SK-N-SH (cell line): Measurements from ENCODE around the gene HVCN1.
"Not testable (repeated sequence)": the region's sequence is repeated elsewhere in the genome, so short reads cannot be mapped to it uniquely, and the experiment has no call there.

ENCODE experiments used
- MXI1 ChIP-seq: IDR thresholded peaks from 2 replicates; pipeline ENCODE4 v1.6.1; 2012; ENCODE audit warnings: mild to moderate bottlenecking, low read depth, low read length, improper control_type of control experiment
- POLR2AphosphoS5 ChIP-seq: IDR thresholded peaks from 2 replicates; pipeline ENCODE4 v1.6.1; 2012; ENCODE audit warnings: low read depth, low read length
- RCOR1 ChIP-seq: fragments of 150-350 bp; IDR thresholded peaks from 2 replicates; pipeline ENCODE4 v1.6.1; 2017; ENCODE audit warnings: antibody characterized with exemption, low read length
- RFX5 ChIP-seq: IDR thresholded peaks from 2 replicates; pipeline ENCODE4 v1.6.1; 2012; ENCODE audit warnings: mild to moderate bottlenecking, improper control_type of control experiment, low read length
- TAF1 ChIP-seq: IDR thresholded peaks from 2 replicates; pipeline ENCODE4 v1.6.1; 2012; ENCODE audit warnings: low read depth, mild to moderate bottlenecking, low read length, moderate library complexity, borderline replicate concordance
- TF ChIP-seq, protein P1 (sequence below): fragments of 200-600 bp; sonication (generic); IDR thresholded peaks from 2 replicates; pipeline ENCODE4 v1.6.1; 2017; ENCODE audit warnings: antibody characterized with exemption, mild to moderate bottlenecking, moderate library complexity
- TF ChIP-seq, protein P2 (sequence below): IDR thresholded peaks from 2 replicates; pipeline ENCODE4 v1.4.0; 2012; ENCODE audit warnings: low read depth, borderline replicate concordance
- TF ChIP-seq, protein P3 (sequence below): IDR thresholded peaks from 2 replicates; pipeline ENCODE4 v1.6.1; 2012; ENCODE audit warnings: mild to moderate bottlenecking, low read depth, low read length, moderate library complexity
- TF ChIP-seq, protein P4 (sequence below): fragments of 150-350 bp; IDR thresholded peaks from 2 replicates; pipeline ENCODE4 v1.6.1; 2017; ENCODE audit warnings: antibody characterized with exemption, low read length, low read depth, borderline replicate concordance

DNA sequence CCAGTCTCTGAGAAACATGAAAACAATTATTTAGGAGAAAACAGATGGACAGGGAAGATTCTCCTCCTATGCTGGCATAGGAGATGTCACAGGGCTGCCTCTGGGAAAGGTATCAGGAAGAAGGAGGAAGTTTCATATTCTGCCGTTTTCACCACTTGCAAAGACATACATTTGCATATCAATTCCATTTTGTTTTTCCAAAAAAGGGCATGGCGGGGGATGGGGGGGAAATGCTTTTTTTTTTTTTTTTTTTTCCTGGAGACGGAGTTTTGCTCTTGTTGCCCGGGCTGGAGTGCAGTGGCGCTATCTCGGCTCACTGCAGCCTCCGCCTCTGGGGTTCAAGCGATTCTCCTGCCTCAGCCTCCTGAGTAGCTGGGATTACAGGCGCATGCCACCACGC is 34.7 kb downstream of the HVCN1 start:
- not testable (repeated sequence) for TF ChIP-seq RCOR1, MXI1, RFX5, POLR2AphosphoS5, TAF1
- TF ChIP-seq, protein P1, sequence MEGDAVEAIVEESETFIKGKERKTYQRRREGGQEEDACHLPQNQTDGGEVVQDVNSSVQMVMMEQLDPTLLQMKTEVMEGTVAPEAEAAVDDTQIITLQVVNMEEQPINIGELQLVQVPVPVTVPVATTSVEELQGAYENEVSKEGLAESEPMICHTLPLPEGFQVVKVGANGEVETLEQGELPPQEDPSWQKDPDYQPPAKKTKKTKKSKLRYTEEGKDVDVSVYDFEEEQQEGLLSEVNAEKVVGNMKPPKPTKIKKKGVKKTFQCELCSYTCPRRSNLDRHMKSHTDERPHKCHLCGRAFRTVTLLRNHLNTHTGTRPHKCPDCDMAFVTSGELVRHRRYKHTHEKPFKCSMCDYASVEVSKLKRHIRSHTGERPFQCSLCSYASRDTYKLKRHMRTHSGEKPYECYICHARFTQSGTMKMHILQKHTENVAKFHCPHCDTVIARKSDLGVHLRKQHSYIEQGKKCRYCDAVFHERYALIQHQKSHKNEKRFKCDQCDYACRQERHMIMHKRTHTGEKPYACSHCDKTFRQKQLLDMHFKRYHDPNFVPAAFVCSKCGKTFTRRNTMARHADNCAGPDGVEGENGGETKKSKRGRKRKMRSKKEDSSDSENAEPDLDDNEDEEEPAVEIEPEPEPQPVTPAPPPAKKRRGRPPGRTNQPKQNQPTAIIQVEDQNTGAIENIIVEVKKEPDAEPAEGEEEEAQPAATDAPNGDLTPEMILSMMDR = not testable (repeated sequence)
- TF ChIP-seq, protein P2, sequence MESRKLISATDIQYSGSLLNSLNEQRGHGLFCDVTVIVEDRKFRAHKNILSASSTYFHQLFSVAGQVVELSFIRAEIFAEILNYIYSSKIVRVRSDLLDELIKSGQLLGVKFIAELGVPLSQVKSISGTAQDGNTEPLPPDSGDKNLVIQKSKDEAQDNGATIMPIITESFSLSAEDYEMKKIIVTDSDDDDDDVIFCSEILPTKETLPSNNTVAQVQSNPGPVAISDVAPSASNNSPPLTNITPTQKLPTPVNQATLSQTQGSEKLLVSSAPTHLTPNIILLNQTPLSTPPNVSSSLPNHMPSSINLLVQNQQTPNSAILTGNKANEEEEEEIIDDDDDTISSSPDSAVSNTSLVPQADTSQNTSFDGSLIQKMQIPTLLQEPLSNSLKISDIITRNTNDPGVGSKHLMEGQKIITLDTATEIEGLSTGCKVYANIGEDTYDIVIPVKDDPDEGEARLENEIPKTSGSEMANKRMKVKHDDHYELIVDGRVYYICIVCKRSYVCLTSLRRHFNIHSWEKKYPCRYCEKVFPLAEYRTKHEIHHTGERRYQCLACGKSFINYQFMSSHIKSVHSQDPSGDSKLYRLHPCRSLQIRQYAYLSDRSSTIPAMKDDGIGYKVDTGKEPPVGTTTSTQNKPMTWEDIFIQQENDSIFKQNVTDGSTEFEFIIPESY = not testable (repeated sequence)
- TF ChIP-seq, protein P3, sequence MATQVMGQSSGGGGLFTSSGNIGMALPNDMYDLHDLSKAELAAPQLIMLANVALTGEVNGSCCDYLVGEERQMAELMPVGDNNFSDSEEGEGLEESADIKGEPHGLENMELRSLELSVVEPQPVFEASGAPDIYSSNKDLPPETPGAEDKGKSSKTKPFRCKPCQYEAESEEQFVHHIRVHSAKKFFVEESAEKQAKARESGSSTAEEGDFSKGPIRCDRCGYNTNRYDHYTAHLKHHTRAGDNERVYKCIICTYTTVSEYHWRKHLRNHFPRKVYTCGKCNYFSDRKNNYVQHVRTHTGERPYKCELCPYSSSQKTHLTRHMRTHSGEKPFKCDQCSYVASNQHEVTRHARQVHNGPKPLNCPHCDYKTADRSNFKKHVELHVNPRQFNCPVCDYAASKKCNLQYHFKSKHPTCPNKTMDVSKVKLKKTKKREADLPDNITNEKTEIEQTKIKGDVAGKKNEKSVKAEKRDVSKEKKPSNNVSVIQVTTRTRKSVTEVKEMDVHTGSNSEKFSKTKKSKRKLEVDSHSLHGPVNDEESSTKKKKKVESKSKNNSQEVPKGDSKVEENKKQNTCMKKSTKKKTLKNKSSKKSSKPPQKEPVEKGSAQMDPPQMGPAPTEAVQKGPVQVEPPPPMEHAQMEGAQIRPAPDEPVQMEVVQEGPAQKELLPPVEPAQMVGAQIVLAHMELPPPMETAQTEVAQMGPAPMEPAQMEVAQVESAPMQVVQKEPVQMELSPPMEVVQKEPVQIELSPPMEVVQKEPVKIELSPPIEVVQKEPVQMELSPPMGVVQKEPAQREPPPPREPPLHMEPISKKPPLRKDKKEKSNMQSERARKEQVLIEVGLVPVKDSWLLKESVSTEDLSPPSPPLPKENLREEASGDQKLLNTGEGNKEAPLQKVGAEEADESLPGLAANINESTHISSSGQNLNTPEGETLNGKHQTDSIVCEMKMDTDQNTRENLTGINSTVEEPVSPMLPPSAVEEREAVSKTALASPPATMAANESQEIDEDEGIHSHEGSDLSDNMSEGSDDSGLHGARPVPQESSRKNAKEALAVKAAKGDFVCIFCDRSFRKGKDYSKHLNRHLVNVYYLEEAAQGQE = not testable (repeated sequence)
- TF ChIP-seq, protein P4, sequence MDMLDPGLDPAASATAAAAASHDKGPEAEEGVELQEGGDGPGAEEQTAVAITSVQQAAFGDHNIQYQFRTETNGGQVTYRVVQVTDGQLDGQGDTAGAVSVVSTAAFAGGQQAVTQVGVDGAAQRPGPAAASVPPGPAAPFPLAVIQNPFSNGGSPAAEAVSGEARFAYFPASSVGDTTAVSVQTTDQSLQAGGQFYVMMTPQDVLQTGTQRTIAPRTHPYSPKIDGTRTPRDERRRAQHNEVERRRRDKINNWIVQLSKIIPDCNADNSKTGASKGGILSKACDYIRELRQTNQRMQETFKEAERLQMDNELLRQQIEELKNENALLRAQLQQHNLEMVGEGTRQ = not testable (repeated sequence)
